ENCODE measurements around the gene AKR1D1.
"Not testable (repeated sequence)": the region's sequence is repeated elsewhere in the genome, so short reads cannot be mapped to it uniquely, and the experiment has no call there.

Gene AKR1D1

GRCh38 chr7:138074540-138074939 lies 1.7 kb upstream of the AKR1D1 start:
- no peak for DNase-seq

- DNase-seq, result no peak
Measured at GRCh38 chr7:138075350-138075749, 909 bp upstream of the AKR1D1 start.

GRCh38 chr7:138075786-138076185 lies 473 bp upstream of the AKR1D1 start:
- not testable (repeated sequence) for DNase-seq

- no peak for DNase-seq
Measured at GRCh38 chr7:138077809-138078208, 1.6 kb downstream of the AKR1D1 start.

GRCh38 chr7:138079137-138079536 lies 2.9 kb downstream of the AKR1D1 start:
- no peak for DNase-seq

GRCh38 chr7:138081868-138082267 lies 5.6 kb downstream of the AKR1D1 start:
- no peak for DNase-seq

GRCh38 chr7:138083859-138084258 lies 7.6 kb downstream of the AKR1D1 start:
- no peak for DNase-seq

GRCh38 chr7:138086563-138087270 lies 10.5 kb downstream of the AKR1D1 start:
- DNase-seq, result no peak

GRCh38 chr7:138089080-138089901 lies 13.0 kb downstream of the AKR1D1 start:
- no peak for DNase-seq

GRCh38 chr7:138091032-138091431 lies 14.8 kb downstream of the AKR1D1 start:
- DNase-seq, result no peak

- not testable (repeated sequence) for DNase-seq
Measured at GRCh38 chr7:138091840-138092239, 15.6 kb downstream of the AKR1D1 start.

GRCh38 chr7:138092486-138093028 lies 16.3 kb downstream of the AKR1D1 start:
- no peak for DNase-seq

- DNase-seq, result no peak
Measured at GRCh38 chr7:138095972-138096935, 20.0 kb downstream of the AKR1D1 start.

GRCh38 chr7:138097064-138097741 lies 20.9 kb downstream of the AKR1D1 start:
- no peak for DNase-seq

- no peak for DNase-seq
Measured at GRCh38 chr7:138099813-138100212, 23.6 kb downstream of the AKR1D1 start.

GRCh38 chr7:138105221-138105620 lies 29.0 kb downstream of the AKR1D1 start:
- no peak for DNase-seq

- DNase-seq, result no peak
Measured at GRCh38 chr7:138115047-138115446, 38.8 kb downstream of the AKR1D1 start.

- DNase-seq, result no peak
Measured at GRCh38 chr7:138116141-138116540, 39.9 kb downstream of the AKR1D1 start.

- DNase-seq, result no peak
Measured at GRCh38 chr7:138116892-138117291, 40.6 kb downstream of the AKR1D1 start.

GRCh38 chr7:138120140-138120827 lies 44.0 kb downstream of the AKR1D1 start:
- no peak for DNase-seq

- DNase-seq, result no peak
Measured at GRCh38 chr7:138122162-138122561, 45.9 kb downstream of the AKR1D1 start.

- no peak for DNase-seq
Measured at GRCh38 chr7:138125119-138125518, 48.9 kb downstream of the AKR1D1 start.
